Measurements from ENCODE around the gene FAM131B.

GRCh38 chr7:143388491-143389101 is 26.1 kb upstream of the FAM131B start:
- no peak for TF ChIP-seq CTCF (IDR thresholded peaks at IDR 0.05; ENCODE audit: low read depth, low read length, poor library complexity, severe bottlenecking)
- TF ChIP-seq EZH2phosphoT487 (IDR thresholded peaks at IDR 0.05; ENCODE audit: borderline replicate concordance, low read length) = no peak

Data from DOHH2 (cell line).